IPS-18c (cell line): ENCODE data around the gene CLIP1.
"Not testable (repeated sequence)": the region's sequence is repeated elsewhere in the genome, so short reads cannot be mapped to it uniquely, and the experiment has no call there.

Source experiments
- H3K4me3 ChIP-seq: 2 replicates; pipeline ENCODE4 v1.7.0; 2013; ENCODE audit warnings: low read depth, mild to moderate bottlenecking, low read length, moderate library complexity; ENCODE audit not compliant: insufficient read depth
- H3K9me3 ChIP-seq: one replicate; pipeline ENCODE4 v1.6.1; 2013; ENCODE audit warnings: mild to moderate bottlenecking, low read length, moderate library complexity; ENCODE audit not compliant: control insufficient read depth, insufficient read depth

The CLIP1 gene

GRCh38 chr12:122376751-122377150 is 45.7 kb downstream of the CLIP1 start:
- H3K4me3 ChIP-seq, H3K9me3 ChIP-seq: not testable (repeated sequence)

GRCh38 chr12:122374707-122375106 is 47.8 kb downstream of the CLIP1 start:
- no peaks in the 10 kb centered on the region for H3K9me3 ChIP-seq

GRCh38 chr12:122371475-122372045 is 50.9 kb downstream of the CLIP1 start:
- no peak overlapping the region for H3K4me3 ChIP-seq
- no peaks in the 10 kb centered on the region for H3K9me3 ChIP-seq

More at GRCh38 chr12:122374707-122375106, 47.8 kb downstream of the CLIP1 start:
- no peak overlapping the region for H3K4me3 ChIP-seq

- no peak overlapping the region for H3K4me3 ChIP-seq
- no peaks in the 10 kb centered on the region for H3K9me3 ChIP-seq
These were observed 54.0 kb downstream of the CLIP1 start for GRCh38 chr12:122368361-122369073.

DNA sequence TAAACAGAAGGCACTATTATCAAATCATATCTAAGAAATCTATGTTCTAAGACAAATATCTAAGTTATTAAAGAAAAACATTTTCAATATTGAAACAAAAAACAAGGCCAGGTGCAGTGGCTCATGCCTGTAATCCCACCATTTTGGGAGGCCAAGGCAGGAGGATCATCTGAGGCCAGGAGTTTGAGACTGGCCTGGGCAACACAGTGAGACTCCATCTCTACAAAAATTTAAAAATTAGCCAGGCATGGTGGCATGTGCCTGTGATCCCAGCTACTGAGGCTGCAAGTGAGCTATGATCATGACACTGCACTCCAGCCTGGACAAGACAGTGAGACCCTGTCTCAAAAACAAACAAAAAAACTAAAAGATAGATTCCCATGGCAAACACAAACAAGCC is 54.8 kb downstream of the CLIP1 start:
- H3K9me3 ChIP-seq, H3K4me3 ChIP-seq: not testable (repeated sequence)

- Histone ChIP-seq H3K9me3 (no peaks in the 10 kb centered on the region), H3K4me3 (no peak overlapping the region)
These were observed 55.6 kb downstream of the CLIP1 start for GRCh38 chr12:122366685-122367475.

DNA sequence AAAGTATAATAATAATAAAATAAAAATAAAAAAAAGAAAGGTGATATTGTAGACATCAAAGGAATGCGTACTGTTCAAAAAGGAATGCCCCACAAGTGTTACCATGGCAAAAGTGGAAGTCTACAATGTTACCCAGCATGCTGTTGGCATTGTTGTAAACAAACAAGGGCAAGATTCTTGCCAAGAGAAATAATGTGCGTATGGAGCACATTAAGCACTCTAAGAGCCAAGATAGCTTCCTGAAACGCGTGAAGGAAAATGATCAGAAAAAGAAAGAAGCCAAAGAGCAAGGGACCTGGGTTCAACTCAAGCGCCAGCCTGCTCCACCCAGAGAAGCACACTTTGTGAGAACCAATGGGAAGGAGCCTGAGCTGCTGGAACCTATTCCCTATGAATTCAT is 57.2 kb downstream of the CLIP1 start:
- H3K9me3 ChIP-seq, H3K4me3 ChIP-seq: not testable (repeated sequence)

DNA sequence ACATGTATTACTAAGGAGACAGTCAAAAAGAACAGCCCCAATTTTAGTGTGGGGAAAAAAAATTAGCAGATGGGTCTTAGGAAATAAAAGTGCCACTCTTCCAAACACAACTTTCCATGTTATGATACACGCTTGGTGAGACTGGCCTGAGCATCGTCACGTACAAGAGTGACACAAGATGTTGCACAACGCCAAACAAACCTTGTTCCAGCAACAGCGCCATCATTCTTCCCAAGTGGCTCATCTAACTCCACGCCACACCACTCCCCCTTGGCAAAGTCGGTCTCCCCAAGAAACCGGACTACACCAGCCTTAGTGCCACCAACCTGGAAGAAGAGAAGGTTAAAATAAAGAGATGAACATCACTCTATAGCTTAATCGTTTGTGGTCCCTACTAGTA is 58.7 kb downstream of the CLIP1 start:
- H3K9me3 ChIP-seq, result no peaks in the 10 kb centered on the region
- H3K4me3 ChIP-seq, result no peak overlapping the region

GRCh38 chr12:122362755-122363154 is 59.7 kb downstream of the CLIP1 start:
- Histone ChIP-seq H3K4me3 (no peak overlapping the region), H3K9me3 (no peaks in the 10 kb centered on the region)

- not testable (repeated sequence) for H3K9me3 ChIP-seq, H3K4me3 ChIP-seq
These were observed 64.1 kb downstream of the CLIP1 start for GRCh38 chr12:122358403-122358802.

GRCh38 chr12:122357536-122357935 is 64.9 kb downstream of the CLIP1 start:
- H3K9me3 ChIP-seq, H3K4me3 ChIP-seq: not testable (repeated sequence)

DNA sequence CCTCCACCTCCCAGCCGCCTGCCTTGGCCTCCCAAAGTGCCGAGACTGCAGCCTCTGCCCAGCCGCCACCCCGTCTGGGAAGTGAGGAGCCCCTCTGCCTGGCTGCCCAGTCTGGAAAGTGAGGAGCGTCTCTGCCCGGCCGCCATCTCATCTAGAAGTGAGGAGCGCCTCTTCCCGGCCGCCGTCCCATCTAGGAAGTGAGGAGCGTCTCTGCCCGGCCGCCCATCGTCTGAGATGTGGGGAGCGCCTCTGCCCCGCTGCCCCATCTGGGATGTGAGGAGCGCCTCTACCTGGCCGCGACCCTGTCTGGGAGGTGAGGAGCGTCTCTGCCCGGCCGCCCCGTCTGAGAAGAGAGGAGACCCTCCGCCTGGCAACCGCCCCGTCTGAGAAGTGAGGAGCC is 65.5 kb downstream of the CLIP1 start:
- H3K4me3 ChIP-seq, H3K9me3 ChIP-seq: not testable (repeated sequence)

DNA sequence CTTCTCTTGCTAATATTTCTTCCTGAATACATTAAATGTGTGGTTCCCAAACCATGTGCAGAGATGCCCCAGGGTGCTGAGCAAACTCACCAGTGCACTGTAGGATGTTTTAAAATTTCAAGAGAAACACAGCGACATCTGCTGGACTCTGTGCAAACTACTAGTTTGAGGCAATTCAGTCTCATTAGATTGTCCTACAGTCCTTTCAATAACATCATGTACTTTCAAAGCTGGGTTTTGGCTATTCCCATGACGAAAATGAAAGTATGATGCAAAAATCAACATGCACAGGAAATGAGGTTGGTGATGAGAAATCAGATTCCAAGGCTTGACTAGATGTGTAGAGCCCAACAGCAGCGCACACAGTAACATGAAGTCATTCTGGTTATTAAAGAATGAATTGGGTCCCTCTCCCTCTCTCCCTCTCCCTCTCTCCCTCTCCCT is 66.3 kb downstream of the CLIP1 start:
- Histone ChIP-seq H3K9me3 (no peaks in the 10 kb centered on the region), H3K4me3 (no peak overlapping the region)

DNA sequence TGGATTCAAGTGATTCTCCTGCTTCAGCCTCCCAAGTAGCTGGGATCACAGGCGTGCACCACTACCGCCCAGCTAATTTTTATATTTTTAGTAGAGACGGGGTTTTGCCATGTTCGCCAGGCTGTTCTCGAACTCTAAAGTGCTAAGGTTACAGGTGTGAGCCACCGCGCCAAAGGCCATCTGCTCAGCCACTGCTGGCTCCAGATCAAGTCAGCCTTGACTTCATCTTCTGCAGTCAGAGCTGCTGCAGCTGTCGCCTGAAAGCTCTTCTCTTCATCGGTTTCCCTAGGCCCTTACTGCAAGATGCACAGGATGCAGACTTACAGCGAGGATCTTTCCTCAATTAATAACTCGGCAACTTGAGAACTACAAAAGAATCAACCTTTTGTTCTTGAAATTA is 66.8 kb downstream of the CLIP1 start:
- H3K4me3 ChIP-seq, result no peak overlapping the region
- H3K9me3 ChIP-seq, result no peaks in the 10 kb centered on the region

- Histone ChIP-seq H3K4me3 (no peak overlapping the region), H3K9me3 (no peaks in the 10 kb centered on the region)
These were observed 67.4 kb downstream of the CLIP1 start for GRCh38 chr12:122354958-122355641.

DNA sequence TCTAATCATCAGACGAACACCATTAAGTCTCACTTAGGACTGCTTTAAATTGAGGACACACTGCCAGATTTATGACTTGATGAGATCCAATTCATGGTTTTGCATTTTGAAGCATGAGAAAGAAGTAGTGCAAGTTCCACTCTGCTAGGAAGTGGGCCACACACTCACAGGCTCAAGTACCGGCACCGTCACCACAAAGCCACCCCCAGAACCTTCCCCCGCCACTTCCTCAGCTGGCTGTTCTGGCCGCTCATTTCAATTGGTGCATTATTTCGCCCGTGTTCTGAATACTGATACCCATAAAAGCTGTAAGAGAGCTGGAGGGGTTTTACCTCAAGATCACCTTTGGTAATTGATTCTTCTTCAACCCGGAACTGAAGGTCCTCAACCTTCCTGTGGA is 70.1 kb downstream of the CLIP1 start:
- no peak overlapping the region for H3K4me3 ChIP-seq
- no peaks in the 10 kb centered on the region for H3K9me3 ChIP-seq

GRCh38 chr12:122350141-122350848 is 72.2 kb downstream of the CLIP1 start:
- Histone ChIP-seq H3K4me3 (no peak overlapping the region), H3K9me3 (no peaks in the 10 kb centered on the region)
